GM23338 (cell line): ENCODE measurements around the gene WNT2B.

Experiments
- CREB1 ChIP-seq: fragments of 250-450 bp; sonication (Bioruptor Pico); IDR thresholded peaks from 2 replicates; pipeline ENCODE4 v1.5.0; 2020; ENCODE audit warnings: low read depth, mild to moderate bottlenecking, moderate library complexity
- ETS1 ChIP-seq: IDR thresholded peaks from 2 replicates; pipeline ENCODE4 v1.6.1; 2016; ENCODE audit warnings: antibody characterized with exemption
- EZH2 ChIP-seq: fragments of 200-600 bp; sonication (generic); IDR thresholded peaks from one replicate; pipeline ENCODE4 v1.8.0; 2017; ENCODE audit warnings: antibody characterized with exemption, mild to moderate bottlenecking, low read depth; ENCODE audit not compliant: unreplicated experiment
- EZH2phosphoT487 ChIP-seq: fragments of 200-600 bp; sonication (generic); IDR thresholded peaks from one replicate; pipeline ENCODE4 v1.8.1; 2018; ENCODE audit warnings: antibody characterized with exemption; ENCODE audit not compliant: unreplicated experiment
- JUNB ChIP-seq: IDR thresholded peaks from one replicate; pipeline ENCODE4 v1.6.1; 2016; ENCODE audit warnings: antibody characterized with exemption; ENCODE audit not compliant: unreplicated experiment
- NANOG ChIP-seq: IDR thresholded peaks from 2 replicates; pipeline ENCODE4 v1.6.1; 2016; ENCODE audit warnings: antibody characterized with exemption, borderline replicate concordance
- POLR2AphosphoS5 ChIP-seq: IDR thresholded peaks from 2 replicates; pipeline ENCODE4 v1.6.1; 2016; ENCODE audit warnings: antibody characterized with exemption, low read depth
- STAT1 ChIP-seq: IDR thresholded peaks from one replicate; pipeline ENCODE4 v1.6.1; 2016; ENCODE audit warnings: antibody characterized with exemption; ENCODE audit not compliant: unreplicated experiment
- TF ChIP-seq, protein P1 (sequence below), 2 experiments: fragments of 200-600 bp in 1 of 2; sonication (generic) in 1 of 2; conservative IDR thresholded peaks; 2 replicates each; pipeline versions ENCODE4 v1.5.1 to v1.6.1; 2016 to 2017; ENCODE audit warnings: antibody characterized with exemption in 2 of 2, low read depth in 2 of 2, mild to moderate bottlenecking in 2 of 2, moderate library complexity in 1 of 2
- TF ChIP-seq, protein P2 (sequence below): IDR thresholded peaks from one replicate; pipeline ENCODE4 v1.6.1; 2018; ENCODE audit warnings: antibody characterized with exemption; ENCODE audit not compliant: unreplicated experiment

DNA sequence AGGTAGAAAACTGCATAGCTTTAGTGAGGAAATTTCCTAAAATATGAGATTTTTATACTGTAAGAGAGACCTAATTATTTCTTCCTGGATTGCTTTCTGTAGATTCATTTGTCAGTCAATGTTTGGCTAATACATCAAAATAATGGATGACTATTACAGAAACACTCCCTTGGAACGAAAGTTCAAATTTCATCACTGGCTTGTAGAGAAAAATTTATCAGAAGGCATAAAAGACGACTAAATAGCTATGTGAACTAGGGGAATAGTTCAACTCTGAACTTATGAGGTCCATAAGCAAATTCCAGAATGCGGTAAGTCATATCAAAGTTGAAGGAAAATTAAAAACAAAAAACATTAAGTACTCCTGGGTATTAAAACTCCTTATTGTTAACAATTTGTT lies 36.0 kb downstream of the WNT2B start:
- no peak for TF ChIP-seq EZH2
- TF ChIP-seq, protein P1, sequence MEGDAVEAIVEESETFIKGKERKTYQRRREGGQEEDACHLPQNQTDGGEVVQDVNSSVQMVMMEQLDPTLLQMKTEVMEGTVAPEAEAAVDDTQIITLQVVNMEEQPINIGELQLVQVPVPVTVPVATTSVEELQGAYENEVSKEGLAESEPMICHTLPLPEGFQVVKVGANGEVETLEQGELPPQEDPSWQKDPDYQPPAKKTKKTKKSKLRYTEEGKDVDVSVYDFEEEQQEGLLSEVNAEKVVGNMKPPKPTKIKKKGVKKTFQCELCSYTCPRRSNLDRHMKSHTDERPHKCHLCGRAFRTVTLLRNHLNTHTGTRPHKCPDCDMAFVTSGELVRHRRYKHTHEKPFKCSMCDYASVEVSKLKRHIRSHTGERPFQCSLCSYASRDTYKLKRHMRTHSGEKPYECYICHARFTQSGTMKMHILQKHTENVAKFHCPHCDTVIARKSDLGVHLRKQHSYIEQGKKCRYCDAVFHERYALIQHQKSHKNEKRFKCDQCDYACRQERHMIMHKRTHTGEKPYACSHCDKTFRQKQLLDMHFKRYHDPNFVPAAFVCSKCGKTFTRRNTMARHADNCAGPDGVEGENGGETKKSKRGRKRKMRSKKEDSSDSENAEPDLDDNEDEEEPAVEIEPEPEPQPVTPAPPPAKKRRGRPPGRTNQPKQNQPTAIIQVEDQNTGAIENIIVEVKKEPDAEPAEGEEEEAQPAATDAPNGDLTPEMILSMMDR (conservative IDR thresholded peaks at IDR 0.05; ENCODE audit: low read depth in 2 of 2) = no peak
- TF ChIP-seq, protein P2, sequence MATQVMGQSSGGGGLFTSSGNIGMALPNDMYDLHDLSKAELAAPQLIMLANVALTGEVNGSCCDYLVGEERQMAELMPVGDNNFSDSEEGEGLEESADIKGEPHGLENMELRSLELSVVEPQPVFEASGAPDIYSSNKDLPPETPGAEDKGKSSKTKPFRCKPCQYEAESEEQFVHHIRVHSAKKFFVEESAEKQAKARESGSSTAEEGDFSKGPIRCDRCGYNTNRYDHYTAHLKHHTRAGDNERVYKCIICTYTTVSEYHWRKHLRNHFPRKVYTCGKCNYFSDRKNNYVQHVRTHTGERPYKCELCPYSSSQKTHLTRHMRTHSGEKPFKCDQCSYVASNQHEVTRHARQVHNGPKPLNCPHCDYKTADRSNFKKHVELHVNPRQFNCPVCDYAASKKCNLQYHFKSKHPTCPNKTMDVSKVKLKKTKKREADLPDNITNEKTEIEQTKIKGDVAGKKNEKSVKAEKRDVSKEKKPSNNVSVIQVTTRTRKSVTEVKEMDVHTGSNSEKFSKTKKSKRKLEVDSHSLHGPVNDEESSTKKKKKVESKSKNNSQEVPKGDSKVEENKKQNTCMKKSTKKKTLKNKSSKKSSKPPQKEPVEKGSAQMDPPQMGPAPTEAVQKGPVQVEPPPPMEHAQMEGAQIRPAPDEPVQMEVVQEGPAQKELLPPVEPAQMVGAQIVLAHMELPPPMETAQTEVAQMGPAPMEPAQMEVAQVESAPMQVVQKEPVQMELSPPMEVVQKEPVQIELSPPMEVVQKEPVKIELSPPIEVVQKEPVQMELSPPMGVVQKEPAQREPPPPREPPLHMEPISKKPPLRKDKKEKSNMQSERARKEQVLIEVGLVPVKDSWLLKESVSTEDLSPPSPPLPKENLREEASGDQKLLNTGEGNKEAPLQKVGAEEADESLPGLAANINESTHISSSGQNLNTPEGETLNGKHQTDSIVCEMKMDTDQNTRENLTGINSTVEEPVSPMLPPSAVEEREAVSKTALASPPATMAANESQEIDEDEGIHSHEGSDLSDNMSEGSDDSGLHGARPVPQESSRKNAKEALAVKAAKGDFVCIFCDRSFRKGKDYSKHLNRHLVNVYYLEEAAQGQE = no peak
- TF ChIP-seq POLR2AphosphoS5 = no peak
- TF ChIP-seq ETS1 = no peak
- TF ChIP-seq EZH2phosphoT487 = no peak
- no peak for TF ChIP-seq CREB1 (CRISPR knock-in tag)
- no peak for TF ChIP-seq JUNB
- TF ChIP-seq NANOG = no peak
- TF ChIP-seq STAT1 = no peak
